Measurements from ENCODE around the gene GADL1.

The GADL1 gene

GRCh38 chr3:30724863-30725262 lies 169.6 kb downstream of the GADL1 start:
- intact Hi-C loops (cut with DNase I; ENCODE audit: low total_unique reads), result no loop called here
- no peak for DNase-seq
- no peak overlapping the region for H3K27ac ChIP-seq
- H3K4me1 ChIP-seq, result peaks cover 0 to 8% (median 0%) of the 10 kb centered on the region in 4 donors
- no peaks in the 10 kb centered on the region for H3K27me3 ChIP-seq
- H3K4me3 ChIP-seq, result no peak overlapping the region
- TF ChIP-seq CTCF (IDR thresholded peaks at IDR 0.05), result no peak
- no peaks in the 10 kb centered on the region for H3K36me3 ChIP-seq
- no peaks in the 10 kb centered on the region for H3K9me3 ChIP-seq

GRCh38 chr3:30723211-30723610 lies 171.2 kb downstream of the GADL1 start:
- H3K27ac ChIP-seq, result no peak overlapping the region
- no peak overlapping the region for H3K4me3 ChIP-seq
- no peaks in the 10 kb centered on the region for H3K9me3 ChIP-seq
- no peaks in the 10 kb centered on the region for H3K36me3 ChIP-seq
- no peak for TF ChIP-seq CTCF (IDR thresholded peaks at IDR 0.05)
- H3K4me1 ChIP-seq, result no peaks in the 10 kb centered on the region
- no peak for DNase-seq
- intact Hi-C loops (cut with DNase I; ENCODE audit: low total_unique reads), result no loop called here
- H3K27me3 ChIP-seq, result no peaks in the 10 kb centered on the region

- intact Hi-C loops (cut with DNase I; ENCODE audit: low total_unique reads), result no loop called here
- H3K27ac ChIP-seq, result no peak overlapping the region
- H3K27me3 ChIP-seq, result no peaks in the 10 kb centered on the region
- no peak for TF ChIP-seq CTCF (IDR thresholded peaks at IDR 0.05)
- DNase-seq, result no peak
- H3K36me3 ChIP-seq, result no peaks in the 10 kb centered on the region
- no peak overlapping the region for H3K4me3 ChIP-seq
- H3K9me3 ChIP-seq, result no peaks in the 10 kb centered on the region
- H3K4me1 ChIP-seq, result no peaks in the 10 kb centered on the region
These were observed 173.2 kb downstream of the GADL1 start for GRCh38 chr3:30721314-30721634.

GRCh38 chr3:30720586-30721313 lies 173.7 kb downstream of the GADL1 start:
- intact Hi-C loops (cut with DNase I; ENCODE audit: low total_unique reads), result no loop called here
- Histone ChIP-seq H3K9me3 (no peaks in the 10 kb centered on the region), H3K27ac (no peak overlapping the region), H3K4me3 (no peak overlapping the region), H3K27me3 (no peaks in the 10 kb centered on the region), H3K4me1 (no peaks in the 10 kb centered on the region), H3K36me3 (no peaks in the 10 kb centered on the region)
- no peak for DNase-seq
- no peak for TF ChIP-seq CTCF (IDR thresholded peaks at IDR 0.05)

GRCh38 chr3:30719536-30719935 lies 174.9 kb downstream of the GADL1 start:
- Histone ChIP-seq H3K27me3 (no peaks in the 10 kb centered on the region), H3K9me3 (no peaks in the 10 kb centered on the region), H3K4me3 (no peak overlapping the region), H3K4me1 (no peaks in the 10 kb centered on the region), H3K36me3 (no peaks in the 10 kb centered on the region), H3K27ac (no peak overlapping the region)
- no peak for DNase-seq
- no peak for TF ChIP-seq CTCF (IDR thresholded peaks at IDR 0.05)
- intact Hi-C loops (cut with DNase I; ENCODE audit: low total_unique reads), result no loop called here

All from tibial artery (tissue), 4 donors.